Mucosa of descending colon (tissue), 3 donors: ENCODE data around the gene FAM184B. TPM values are rescaled to one million over a fixed set of nuclear protein-coding genes. Genes with fewer than 3 reads are reported as not detected.

Experiments used
- ATAC-seq: fragments of 200-7000 bp; cut with Tn5 transposase; one replicate; pipeline ENCODE4 v1.9.1; 2020; ENCODE audit warnings: mild to moderate bottlenecking, moderate library complexity
- DNase-seq, 3 donors: peaks; one replicate each; pipeline ENCODE4 v3.0.0-alpha.2; 2020
- H3K36me3 ChIP-seq: fragments of 200-600 bp; one replicate; pipeline ENCODE4 v1.8.0; 2021; ENCODE audit warnings: low read depth, mild to moderate bottlenecking
- H3K4me1 ChIP-seq: fragments of 200-600 bp; one replicate; pipeline ENCODE4 v1.8.0; 2021; ENCODE audit warnings: low read depth, mild to moderate bottlenecking
- H3K4me3 ChIP-seq: fragments of 200-600 bp; one replicate; pipeline ENCODE4 v1.8.0; 2021; ENCODE audit warnings: mild to moderate bottlenecking
- H3K9me3 ChIP-seq: fragments of 200-600 bp; one replicate; pipeline ENCODE4 v1.8.0; 2021; ENCODE audit warnings: mild to moderate bottlenecking
- CTCF ChIP-seq: fragments of 200-600 bp; IDR thresholded peaks from one replicate; pipeline ENCODE4 v1.8.0; 2022; ENCODE audit warnings: antibody characterized with exemption, mild to moderate bottlenecking
- intact Hi-C, 2 donors: fragments of 100-400 bp; cut with DNase I in 1 of 2; cut with micrococcal nuclease in 1 of 2; formaldehyde crosslinking; loops; one replicate each; pipeline versions ENCODE4 v1.11.0 to v1.11.1; 2022; cut with DNase I, micrococcal nuclease
- total RNA-seq, 3 donors: library from RNA; stranded (reverse); fragmentation: NEBNext Ultra II Directional in 2 of 3; extraction: Animal tissue kit (Norgen Biotek cat#: 25700) in 2 of 3; gene quantifications; one replicate each; pipeline versions ENCODE4 v1.2.1 to v1.2.4, GENCODE V29; 2021 to 2023
- donor health status: DM: no; HTN: no; CAD: no; lungs with moderate emphysema.
- donor health status: DM: no; HTN: no; CAD: no.
- donor health status: DM: no; HTN: yes; CAD: no.

FAM184B gene
- total RNA-seq, 3 donors from 2014 or later, result 0.13 to 0.61 (median 0.41) TPM

- H3K4me1 ChIP-seq, result no peaks in the 10 kb centered on the region
- no peak overlapping the region for H3K4me3 ChIP-seq
- H3K9me3 ChIP-seq, result no peaks in the 10 kb centered on the region
- DNase-seq (no peak), ATAC-seq (no peak)
- TF ChIP-seq CTCF, result no peak
- H3K36me3 ChIP-seq, result no peaks in the 10 kb centered on the region
- intact Hi-C loops, result no loop called here
Measured at GRCh38 chr4:17657090-17657489, 124.3 kb downstream of the FAM184B start.

- Histone ChIP-seq H3K9me3 (no peaks in the 10 kb centered on the region), H3K4me1 (no peaks in the 10 kb centered on the region), H3K4me3 (no peak overlapping the region), H3K36me3 (no peaks in the 10 kb centered on the region)
- DNase-seq (no peak), ATAC-seq (no peak)
- TF ChIP-seq CTCF, result no peak
- intact Hi-C loops, result no loop called here
Measured at GRCh38 chr4:17654701-17655100, 126.7 kb downstream of the FAM184B start.

- no peak for DNase-seq
- TF ChIP-seq CTCF, result no peak
- H3K9me3 ChIP-seq, result no peaks in the 10 kb centered on the region
- H3K36me3 ChIP-seq, result no peaks in the 10 kb centered on the region
- H3K4me3 ChIP-seq, result no peak overlapping the region
- ATAC-seq, result no peak
- intact Hi-C loops, result no loop called here
- no peaks in the 10 kb centered on the region for H3K4me1 ChIP-seq
Measured at GRCh38 chr4:17650406-17650805, 131.0 kb downstream of the FAM184B start.

DNA sequence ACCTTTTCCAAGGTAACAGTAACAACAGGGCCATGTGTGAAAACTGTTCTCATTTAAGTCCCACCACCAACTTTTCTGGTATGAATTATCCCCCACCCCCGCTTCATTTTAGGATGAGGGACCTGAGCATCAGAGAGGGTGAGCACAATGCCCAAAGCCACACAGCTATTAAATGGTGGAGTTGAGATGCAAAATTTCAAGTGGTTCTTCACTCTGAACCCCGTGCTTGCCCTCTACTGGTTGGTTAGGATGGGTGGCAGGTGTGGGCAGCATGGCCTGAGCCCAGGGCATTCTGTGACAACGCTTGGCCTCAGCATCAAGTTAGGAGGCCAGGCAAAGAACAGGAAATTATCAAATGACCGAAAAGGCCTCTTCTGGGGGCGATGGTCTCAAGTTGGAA lies 133.5 kb downstream of the FAM184B start:
- no peak for ATAC-seq
- DNase-seq, result no peak
- H3K9me3 ChIP-seq, result no peaks in the 10 kb centered on the region
- H3K4me1 ChIP-seq, result no peaks in the 10 kb centered on the region
- intact Hi-C loops, result no loop called here
- H3K4me3 ChIP-seq, result no peak overlapping the region
- H3K36me3 ChIP-seq, result no peaks in the 10 kb centered on the region
- no peak for TF ChIP-seq CTCF

GRCh38 chr4:17647176-17647806 lies 134.1 kb downstream of the FAM184B start:
- H3K36me3 ChIP-seq, result no peaks in the 10 kb centered on the region
- DNase-seq (no peak), ATAC-seq (no peak)
- H3K4me1 ChIP-seq, result no peaks in the 10 kb centered on the region
- no peak overlapping the region for H3K4me3 ChIP-seq
- H3K9me3 ChIP-seq, result no peaks in the 10 kb centered on the region
- no peak for TF ChIP-seq CTCF
- intact Hi-C loops, result no loop called here

DNA sequence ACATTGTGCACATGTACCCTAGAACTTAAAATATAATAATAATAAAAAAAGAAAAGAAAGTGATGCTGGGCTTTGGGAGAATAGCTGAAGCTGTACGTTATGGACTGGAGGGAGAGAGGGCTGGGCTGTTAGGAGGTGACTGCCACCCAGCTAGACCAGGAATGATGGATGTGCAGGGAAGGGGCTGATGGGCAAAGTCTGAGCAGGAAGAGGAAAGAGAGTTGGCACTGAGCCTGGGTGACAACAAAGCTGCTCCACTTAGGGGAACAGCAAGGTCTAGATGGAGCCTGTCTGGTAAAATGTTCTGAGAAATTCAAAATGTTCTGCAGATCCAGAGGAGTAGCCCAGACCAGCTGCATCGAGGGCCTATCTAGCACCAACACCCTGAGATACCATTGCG lies 134.7 kb downstream of the FAM184B start:
- no peak for TF ChIP-seq CTCF
- peak in 2 of 3 donors; percentile 33 to 50 for DNase-seq
- peak; percentile 80 for ATAC-seq

More for the DNA sequence above, 134.7 kb downstream of the FAM184B start:
- H3K4me1 ChIP-seq, result no peaks in the 10 kb centered on the region
- H3K36me3 ChIP-seq, result no peaks in the 10 kb centered on the region
- intact Hi-C loops, result no loop called here
- no peak overlapping the region for H3K4me3 ChIP-seq
- no peaks in the 10 kb centered on the region for H3K9me3 ChIP-seq
